HTERT RPE-1 (cell line): ENCODE measurements around the gene TEX28.
"Not testable (repeated sequence)": the region's sequence is repeated elsewhere in the genome, so short reads cannot be mapped to it uniquely, and the experiment has no call there.

ENCODE experiments used
- in situ Hi-C: fragments of 300-500 bp; cut with MboI; formaldehyde crosslinking; loops from 4 replicates; pipeline ENCODE4 v1.14.3; 2020; ENCODE audit warnings: low sequenced_read_pairs

TEX28 gene, protein sequence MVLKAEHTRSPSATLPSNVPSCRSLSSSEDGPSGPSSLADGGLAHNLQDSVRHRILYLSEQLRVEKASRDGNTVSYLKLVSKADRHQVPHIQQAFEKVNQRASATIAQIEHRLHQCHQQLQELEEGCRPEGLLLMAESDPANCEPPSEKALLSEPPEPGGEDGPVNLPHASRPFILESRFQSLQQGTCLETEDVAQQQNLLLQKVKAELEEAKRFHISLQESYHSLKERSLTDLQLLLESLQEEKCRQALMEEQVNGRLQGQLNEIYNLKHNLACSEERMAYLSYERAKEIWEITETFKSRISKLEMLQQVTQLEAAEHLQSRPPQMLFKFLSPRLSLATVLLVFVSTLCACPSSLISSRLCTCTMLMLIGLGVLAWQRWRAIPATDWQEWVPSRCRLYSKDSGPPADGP

DNA sequence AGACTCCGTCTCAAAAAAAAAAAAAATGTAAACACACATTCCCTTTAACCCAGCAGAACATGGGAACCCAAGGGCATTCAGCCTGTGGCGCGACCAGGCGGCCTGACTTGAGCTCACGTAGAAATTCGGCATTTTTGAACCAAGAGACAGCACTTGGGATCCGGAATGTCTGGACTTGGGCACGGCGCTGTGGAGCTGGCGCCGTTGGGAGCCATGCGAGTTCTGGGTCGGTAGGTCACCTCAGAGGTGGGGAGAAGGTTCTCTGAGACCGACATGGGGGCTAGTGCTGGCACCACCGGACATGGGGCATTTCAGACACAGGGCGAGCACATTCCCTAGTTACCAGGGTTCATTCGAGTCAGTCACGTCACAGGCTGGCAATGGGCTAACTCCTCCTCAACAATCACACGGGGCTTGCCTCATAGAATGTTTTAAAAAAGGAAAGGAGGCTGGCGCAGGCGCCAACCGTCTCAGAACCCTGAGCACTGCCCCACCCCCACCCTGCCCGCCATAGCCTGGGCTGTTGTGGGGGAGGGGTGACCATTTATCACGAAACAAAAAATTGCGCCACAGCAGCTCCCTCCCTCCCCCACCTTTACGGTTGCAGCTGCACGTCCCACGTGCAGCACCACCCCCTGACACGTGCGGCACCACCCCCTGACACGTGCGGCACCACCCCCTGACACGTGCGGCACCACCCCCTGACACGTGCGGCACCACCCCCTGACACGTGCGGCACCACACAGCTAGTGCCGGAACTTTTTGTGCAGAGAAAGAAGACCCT is at the start of gene TEX28:
TSS of gene TEX28 (minus strand) at position 334 of the 784 bp plus-strand sequence. CDS start 3,007 bp downstream, outside the sequence.
- in situ Hi-C loops, result no loop called here

DNA sequence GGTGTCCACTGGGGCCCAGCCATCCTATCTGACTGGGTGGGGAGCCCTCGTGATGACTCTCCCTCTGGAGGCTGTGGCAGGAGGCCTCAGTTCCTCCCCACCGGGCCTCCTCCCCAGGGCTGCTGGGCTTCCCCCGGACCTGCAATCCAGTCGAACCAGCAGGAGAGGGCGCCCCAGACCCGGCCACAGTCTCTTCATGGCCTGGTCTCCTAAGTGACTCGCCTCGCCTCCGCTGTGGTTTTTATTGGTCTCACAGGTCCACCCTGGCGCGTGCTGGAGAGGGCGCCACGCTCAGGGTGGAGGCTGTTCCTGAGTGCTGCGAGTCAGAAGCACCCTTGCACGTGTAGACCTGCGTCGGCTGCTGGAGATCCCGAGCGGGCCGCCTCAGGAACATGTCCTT is 48.7 kb upstream of the TEX28 start:
- in situ Hi-C loops, result not testable (repeated sequence)

DNA sequence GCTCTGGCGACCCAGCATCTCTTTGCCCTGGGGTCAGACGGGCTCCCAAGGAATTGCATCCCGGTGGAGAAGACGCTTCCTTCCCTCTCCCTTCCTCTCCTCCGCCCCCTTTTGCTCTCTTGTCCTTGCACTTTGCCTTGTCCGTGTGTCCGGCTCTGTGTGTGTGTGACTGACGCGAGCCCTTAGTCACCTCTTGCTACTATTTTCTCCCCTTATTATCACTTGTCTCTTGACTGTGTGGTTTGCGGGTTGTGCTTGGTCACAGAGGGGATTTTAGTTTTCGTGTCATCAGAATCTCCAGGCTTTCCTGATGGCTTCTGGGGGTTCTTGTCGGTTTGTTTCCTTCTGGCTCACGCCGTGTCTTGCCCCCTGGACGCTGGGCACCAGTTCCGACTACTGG is 48.1 kb upstream of the TEX28 start:
- in situ Hi-C loops, result not testable (repeated sequence)

DNA sequence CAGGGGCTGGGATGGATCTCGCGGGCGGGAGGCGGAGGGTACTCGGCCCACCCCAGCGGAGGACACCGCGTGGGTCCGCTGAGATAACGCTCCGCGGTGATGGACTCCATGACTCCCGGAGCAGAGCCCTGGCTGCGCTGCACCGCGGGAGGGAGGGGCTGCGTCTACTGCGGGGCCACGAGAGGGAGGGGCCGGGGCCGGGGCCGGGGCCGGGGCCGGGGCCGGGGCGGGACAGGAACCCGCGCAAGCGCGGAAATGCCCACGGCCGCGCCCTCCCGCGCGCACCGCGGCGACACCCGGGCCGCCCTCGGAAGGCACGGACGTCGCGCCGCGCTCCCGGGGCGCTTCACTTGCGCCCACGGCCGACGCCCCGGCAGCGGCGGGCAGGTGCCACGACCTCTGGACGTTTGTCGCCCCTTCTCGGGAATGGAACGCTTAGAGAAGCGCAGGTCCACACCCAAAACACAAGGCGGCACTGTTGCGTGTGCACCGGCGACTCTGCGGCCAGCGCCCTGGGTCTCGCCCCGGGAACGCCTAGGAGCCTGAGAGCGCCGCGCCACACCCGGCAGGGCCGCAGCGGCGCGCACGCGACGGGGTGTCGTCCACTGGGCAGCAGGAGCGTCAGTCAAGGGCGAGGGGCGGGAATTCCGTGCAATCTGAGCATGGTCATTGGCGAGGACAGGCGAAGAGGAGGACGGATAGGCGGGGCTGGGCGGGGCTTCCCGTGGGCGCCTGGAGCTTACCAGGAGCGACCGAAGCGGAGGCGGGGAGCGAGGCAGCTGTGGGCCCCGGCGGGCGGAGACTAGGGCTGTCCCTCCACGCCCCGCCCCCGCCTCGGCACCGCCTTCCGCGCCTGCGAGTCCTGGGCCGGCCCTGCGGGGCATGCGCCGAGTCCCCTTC is 46.7 kb upstream of the TEX28 start:
- in situ Hi-C loops, result not testable (repeated sequence)

DNA sequence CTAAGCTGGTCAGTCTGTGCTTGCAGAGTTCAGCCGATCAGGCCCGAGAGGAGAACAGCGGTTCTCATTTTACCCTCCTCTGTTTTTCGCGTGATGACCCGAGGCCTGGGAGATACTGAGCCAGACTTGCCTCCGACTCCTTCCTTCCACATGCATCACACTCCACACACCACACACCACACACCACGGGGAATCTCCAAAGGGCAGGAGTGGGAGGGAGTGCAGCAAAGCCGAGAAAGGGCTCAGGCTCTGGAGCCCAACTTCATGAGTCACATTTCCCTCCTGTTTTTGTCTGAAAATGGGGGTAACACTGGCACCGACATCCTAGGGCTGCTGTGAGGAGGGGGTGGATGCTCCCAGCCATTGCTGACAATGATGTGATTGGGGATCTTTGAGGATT is 39.6 kb upstream of the TEX28 start:
- in situ Hi-C loops, result no loop called here

DNA sequence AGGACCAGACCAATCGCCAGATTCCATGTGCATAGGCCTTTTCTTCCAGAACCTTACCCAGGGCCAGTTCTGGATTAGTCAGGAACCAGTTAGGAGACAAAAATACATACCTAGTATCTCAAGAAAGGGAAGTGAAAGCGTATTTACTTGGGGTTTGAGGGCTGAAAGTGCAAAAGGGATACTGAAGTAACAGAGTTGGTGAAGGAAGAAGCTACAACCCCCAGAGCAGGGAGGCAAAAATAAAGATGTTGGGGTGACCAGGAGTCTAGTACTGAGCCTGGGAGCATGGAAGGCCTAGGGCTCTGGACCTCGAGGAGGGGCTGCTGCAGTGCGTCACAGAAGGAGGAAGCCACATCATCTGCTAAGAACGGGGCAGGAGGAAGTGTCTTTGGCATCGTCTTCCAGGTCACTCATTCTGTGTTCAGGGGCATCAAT is 38.9 kb upstream of the TEX28 start:
- in situ Hi-C loops, result no loop called here

DNA sequence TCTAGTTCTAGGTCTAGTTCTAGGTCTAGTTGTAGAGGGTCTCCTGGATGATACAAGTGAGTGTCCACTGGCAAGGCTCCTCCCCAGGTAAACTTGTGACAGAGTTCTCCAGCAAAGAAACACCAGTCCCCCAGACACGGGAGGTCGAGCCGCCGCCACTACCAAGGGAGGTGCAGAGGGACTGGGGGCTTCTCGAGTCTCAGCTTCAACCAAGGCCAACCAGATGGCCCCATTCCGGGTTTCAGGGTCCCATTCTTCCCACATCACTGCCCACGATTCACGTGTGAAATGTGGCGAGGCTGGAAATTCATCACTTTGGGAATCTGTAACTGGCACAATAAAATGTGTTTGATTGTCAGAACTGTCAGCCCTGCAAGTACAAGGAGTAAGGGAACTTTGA is 38.2 kb upstream of the TEX28 start:
- in situ Hi-C loops, result no loop called here

DNA sequence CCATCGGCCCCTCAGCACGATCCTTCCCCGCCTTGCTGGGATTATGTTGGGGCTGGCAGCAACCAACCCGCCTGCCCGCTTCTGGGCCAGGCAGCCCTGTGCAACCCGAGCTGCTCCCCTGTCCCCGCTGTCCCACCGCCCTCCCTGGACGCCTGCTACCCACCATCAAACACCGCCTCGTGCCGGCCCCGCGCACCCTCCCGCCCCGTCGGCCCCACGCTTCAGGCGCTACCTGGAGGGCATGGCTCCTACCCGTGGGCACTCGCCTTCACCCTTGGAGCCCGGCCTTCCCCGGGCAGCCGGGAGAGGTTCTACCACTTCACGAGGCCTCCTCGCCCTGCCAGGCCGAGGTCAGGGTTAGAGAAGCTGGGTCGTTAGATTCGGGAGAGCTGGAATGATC is 37.6 kb upstream of the TEX28 start:
- in situ Hi-C loops, result no loop called here

DNA sequence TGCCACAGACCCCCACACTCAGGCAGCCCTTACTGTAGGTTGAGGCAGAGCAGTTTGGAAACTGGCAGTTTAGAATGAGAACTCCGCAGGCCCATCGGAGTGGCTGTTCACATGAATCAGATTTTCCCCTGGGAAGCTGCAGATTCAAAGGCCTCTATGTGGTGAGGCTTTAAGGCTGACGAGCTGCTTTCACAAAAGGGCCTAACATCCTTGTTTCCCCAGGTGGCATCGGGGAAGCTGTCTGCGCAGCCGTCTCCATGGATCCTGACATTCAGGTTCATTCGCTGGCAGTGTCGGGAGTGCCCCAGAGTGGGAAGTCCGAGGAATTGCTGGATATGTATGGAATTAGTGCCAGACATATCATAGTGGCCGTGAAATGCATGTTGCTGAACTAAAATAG is 34.4 kb upstream of the TEX28 start:
- in situ Hi-C loops, result no loop called here

DNA sequence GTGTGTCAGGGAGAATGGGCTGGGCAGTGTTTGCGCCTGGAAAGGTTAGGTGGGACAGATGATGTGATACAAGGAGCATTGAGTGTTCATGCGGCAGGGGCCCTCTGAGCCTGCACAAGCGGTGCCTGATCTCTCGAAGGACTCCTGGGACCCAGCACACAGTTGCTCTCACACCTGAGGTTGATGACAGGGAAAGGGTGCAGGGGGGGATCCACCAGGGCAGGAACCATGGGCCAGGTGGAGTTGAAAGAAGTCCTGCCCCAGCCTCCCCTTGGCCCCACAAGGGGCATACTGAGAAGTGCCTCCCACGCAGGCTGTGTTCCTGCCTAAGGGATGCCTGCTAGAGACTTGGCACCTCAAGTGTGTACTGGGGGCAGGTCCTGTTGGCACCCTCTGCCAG is 33.7 kb upstream of the TEX28 start:
- in situ Hi-C loops, result no loop called here

DNA sequence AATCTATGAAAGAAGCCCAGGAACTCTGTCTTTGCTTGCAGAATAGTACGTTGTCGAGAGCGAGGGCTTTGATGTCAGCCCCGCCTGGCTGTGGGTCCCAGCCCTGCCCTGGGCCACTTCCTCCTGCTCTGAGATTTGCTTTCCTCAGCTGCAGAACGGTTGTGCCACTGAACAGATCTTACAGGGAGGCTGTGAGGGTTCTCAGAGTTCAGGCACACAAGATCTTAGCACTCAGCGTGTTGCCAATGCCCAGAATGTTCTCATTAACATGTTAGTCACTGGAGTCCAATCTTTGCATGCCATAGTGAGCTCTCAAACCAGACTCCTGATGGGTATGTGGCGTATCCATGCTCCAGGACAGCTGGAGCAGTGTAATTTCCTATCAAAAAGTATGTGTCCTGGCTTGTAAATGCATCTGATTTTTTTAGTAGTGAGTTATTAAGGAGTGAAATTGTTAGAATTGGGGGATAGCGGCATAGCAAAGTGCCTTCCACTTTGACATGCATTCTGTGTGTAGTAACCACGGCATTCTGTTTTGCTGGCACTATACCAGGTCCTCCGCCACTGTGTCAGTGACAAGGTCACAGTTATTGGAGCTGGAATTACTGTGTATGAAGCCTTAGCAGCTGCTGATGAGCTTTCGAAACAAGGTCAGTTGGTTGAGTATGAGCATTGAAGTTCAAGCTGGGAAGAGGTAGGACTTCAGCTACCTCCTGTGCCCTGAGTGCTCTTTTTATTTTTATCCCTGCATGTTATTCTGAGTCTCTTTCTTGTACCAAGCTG is 32.3 kb upstream of the TEX28 start:
- in situ Hi-C loops, result no loop called here

DNA sequence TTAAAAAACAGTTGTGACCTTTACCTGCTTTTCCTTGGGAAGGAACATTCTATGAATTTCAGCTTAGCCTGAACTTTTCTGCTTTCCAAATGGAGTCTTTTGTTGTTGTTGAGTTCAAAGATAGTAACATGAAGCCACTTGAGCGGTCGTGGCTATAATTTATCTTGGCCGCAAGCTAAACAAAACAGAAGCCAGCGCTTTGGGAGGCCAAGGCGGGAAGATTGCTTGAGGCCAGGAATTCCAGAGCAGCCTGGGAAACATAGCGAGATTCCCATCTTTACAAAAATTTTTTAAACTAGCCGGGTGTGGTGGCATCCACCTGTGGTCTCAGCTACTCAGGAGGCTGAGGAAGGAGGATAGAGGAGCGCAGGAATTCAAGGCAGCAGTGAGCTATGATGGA is 30.6 kb upstream of the TEX28 start:
- in situ Hi-C loops, result no loop called here

DNA sequence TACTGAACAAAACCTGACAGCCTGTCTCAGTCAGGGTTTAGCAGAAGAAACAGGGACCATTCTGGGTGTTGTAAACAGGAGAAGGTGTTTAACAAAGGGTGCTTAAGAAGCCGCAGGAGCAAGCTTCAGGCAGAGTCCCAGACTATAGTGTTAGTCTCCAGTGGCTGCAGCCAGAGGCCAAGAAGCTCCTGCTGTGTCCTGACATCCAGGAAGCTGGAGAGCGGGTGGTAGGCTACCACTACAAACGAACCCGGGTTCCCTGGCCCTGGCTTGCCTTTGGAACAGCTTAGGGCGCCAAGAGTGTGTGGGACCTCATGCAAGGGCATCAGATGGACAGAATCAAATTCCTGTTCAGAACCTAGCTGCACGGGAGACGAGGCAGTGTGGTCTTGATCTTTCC is 28.6 kb upstream of the TEX28 start:
- in situ Hi-C loops, result no loop called here

DNA sequence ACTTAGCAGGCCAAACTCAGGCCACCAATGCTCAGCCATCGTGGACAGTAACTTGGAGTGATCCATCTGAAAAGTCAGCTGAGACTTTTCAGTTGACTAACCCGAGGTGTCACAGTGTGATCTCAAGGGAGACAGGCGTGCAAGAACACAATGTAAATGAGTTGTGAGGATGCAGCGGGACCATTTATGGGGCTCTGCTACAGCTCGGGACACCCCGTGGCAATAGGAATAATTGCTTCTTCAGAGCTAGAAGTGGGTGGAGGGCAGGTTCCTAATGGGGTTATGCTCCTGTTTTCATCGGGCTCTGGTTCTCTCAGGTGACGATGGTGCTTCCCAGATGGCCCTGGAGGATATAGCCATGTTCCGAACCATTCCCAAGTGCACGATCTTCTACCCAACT is 28.0 kb upstream of the TEX28 start:
- in situ Hi-C loops, result no loop called here

DNA sequence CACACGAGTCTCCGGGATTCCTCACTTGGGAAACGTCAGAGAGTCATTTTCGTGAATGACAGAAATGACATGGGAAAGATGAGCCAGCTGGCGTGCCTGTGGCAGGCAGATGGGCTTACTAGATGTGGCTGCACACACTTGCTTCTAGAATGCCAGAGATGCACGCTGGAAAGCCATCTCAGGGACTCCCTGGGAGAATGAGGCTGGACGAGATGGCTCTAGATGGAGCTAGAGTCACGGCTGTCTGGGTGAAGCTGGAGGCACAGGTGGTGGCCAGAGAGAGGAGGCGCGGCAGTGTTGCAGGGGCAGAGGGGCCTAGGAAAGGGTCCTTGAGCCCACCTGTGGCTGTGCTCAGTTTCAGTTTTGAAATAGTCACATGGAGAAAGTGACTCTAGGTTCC is 26.7 kb upstream of the TEX28 start:
- in situ Hi-C loops, result no loop called here

DNA sequence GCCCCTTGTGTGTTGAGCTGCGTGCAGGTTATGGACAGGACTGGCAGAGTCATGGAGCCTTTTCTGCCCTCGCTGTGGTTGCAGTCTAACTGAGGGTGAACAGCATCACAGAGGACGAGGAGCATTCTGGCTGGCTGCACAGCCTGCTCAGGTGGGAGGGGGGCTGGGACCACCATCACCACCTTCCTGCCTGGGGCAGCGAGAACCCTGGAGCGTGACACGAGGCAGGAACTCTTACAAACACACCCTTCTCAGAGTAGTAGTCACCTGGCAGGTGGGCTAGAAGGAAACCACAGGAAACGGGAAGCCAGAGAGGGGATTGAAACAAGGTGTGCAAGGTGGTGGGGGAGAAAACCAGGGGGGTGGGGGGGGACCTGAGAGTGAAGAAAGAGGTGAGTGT is 26.2 kb upstream of the TEX28 start:
- in situ Hi-C loops, result no loop called here

DNA sequence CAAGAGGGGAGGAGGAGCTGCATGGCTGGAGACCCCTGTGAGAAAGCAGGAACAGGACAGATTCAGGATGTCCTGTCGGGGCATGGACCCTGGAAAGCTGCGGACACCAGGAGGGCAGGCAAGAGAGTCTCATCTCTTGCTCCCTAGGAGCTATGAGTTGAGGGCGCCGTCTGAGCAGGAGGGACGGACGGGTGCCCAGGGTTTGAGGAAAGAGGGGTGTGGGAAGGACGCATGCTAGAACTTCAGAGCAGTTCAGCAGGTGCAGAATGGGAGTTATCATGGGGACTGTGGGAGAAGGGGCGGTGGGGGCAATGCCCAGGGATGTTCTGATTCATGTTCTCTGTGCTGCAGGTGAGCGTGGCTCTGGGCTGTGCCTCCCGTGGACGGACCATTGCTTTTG is 25.5 kb upstream of the TEX28 start:
- in situ Hi-C loops, result no loop called here

DNA sequence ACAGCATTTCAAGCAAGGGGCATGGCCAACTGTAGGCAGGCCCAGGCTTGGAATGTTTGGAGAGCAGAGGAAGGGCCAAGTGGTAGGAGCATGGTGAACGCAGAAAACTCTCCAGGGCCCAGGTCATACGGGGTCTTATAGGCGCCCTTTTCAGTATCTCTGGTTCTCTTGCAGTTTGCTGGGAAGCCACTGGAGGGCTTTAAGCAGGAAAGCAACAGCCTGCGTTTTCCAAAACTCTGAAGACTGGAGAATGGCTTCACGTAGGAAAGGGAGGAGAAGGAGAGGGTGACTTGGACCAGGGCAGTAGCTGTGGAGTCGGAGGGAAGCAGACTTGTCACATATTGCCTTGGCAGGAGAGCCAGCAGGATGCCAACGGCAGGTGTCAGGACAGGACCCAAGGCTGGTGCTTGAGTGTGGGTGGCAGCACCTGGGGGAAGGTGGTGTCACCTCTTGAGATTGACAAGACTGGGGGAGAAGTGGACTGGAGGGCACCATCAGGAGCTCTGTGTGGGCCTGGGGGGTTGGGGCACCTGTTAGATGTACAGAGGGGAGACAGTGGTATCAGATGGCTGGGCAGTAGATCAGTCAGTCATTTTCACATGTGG is 22.6 kb upstream of the TEX28 start:
- in situ Hi-C loops, result no loop called here

DNA sequence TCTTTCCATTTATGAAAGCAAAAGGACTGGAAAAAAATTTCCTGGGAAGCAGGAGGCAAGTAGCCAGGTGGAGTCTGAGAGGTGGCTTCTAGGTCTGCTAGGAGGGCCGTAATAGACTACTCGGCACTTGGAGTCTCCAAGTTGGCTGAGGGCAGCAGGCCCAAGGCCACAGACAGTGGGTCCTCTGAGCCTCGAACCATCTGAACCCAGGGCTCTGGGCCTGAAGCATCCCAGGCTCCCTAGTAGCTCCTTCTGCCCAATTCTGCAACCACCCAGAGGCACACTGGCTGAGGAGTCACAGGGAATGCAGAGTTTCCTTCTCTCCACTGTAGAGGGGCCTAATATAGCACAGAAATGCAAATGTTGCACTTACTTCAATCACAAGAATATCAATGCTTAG is 20.5 kb upstream of the TEX28 start:
- in situ Hi-C loops, result no loop called here

DNA sequence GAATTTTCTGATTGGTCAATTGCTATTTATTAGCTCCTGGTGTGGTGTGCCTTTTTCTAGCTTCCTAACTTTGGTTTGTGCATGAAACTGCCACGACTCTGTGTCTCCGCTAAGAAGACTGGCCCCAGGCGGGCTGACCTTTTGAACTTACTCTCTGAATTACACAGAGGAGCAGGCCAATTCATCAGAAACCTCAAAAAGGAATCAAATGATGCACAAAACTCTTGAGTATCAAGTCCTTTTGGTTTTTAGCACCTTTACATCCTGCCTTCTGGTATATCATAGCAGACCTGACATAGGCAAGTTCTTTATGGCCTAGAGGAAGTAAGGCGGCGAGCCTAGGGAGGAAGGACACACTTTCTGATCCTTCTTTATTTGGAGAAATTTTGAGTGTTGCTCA is 18.2 kb upstream of the TEX28 start:
- in situ Hi-C loops, result no loop called here
